ENCODE measurements around the gene CCDC74B.
"Not testable (repeated sequence)": the region's sequence is repeated elsewhere in the genome, so short reads cannot be mapped to it uniquely, and the experiment has no call there.

- TF ChIP-seq EZH2 (IDR thresholded peaks at IDR 0.05; ENCODE audit: borderline replicate concordance, low read length); CTCF (conservative IDR thresholded peaks at IDR 0.05 in 1 of 2, IDR thresholded peaks at IDR 0.05 in 1 of 2; ENCODE audit: extremely low read depth in 1 of 2, insufficient read depth in 1 of 2, low read depth in 1 of 2, low read length in 2 of 2): not testable (repeated sequence)
Measured at GRCh38 chr2:130180404-130181324, 35.8 kb upstream of the CCDC74B start.
